Bronchial epithelial cell (primary cell): Measurements from ENCODE around the gene PIGV. TPM values are rescaled to one million over a fixed set of nuclear protein-coding genes. Genes with fewer than 3 reads are reported as not detected.
"Not testable (repeated sequence)": the region's sequence is repeated elsewhere in the genome, so short reads cannot be mapped to it uniquely, and the experiment has no call there.

ENCODE experiments used
- DNase-seq: peaks from one replicate; pipeline ENCODE4 v3.0.0-alpha.2; 2010; ENCODE audit warnings: low read depth
- FAIRE-seq: peaks from 2 replicates; lab custom pipeline; 2011; peaks lifted over from hg19 to GRCh38; lab: Jason Lieb, UNC
- H3K27me3 ChIP-seq: 2 replicates; pipeline ENCODE4 v1.5.1; 2011; ENCODE audit warnings: low read length; ENCODE audit not compliant: control insufficient read depth, insufficient read depth
- H3K36me3 ChIP-seq: 2 replicates; pipeline ENCODE4 v1.5.1; 2011; ENCODE audit warnings: low read length; ENCODE audit not compliant: control insufficient read depth, insufficient read depth
- H3K4me3 ChIP-seq: 2 replicates; pipeline ENCODE4 v1.5.1; 2011; ENCODE audit warnings: mild to moderate bottlenecking, low read depth, low read length, control low read depth
- total RNA-seq: library from RNA; depleted of rRNA; stranded (reverse); fragments of >200 nt; gene quantifications from 2 replicates; pipeline ENCODE4 v1.2.1, GENCODE V29; 2014
- TF ChIP-seq, protein P1 (sequence below): IDR thresholded peaks from 2 replicates; pipeline ENCODE4 v1.5.1; 2011; ENCODE audit warnings: mild to moderate bottlenecking, moderate library complexity, low read length, control low read depth, inconsistent platforms; ENCODE audit not compliant: insufficient read depth, severe bottlenecking

The PIGV gene
- total RNA-seq, 1 donor from 2014 or later, result 14.2 TPM

DNA sequence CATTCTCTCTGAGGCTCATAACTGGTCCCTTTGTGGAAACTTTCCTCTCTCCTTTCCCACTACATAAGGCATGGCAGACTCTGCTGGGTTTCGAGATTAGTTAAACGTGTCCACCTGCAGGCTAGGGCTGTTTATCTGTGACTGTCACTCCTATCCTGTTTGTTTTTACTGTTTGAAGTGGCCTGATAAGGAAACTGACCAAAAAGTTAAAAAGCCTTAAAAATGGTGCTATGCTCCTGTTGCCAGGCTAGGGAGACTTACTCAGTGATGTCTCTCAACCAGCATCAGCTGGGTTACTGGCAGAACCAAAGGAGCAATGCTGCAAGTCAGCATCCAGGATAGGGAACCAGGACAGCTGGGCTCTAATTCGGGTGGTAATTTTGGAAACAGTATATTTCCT, 3.9 kb downstream of the PIGV start:
- DNase-seq, result no peak
- FAIRE-seq, result no peak
- Histone ChIP-seq H3K27me3 (no peaks in the 10 kb centered on the region), H3K36me3 (peaks cover 8% of the 10 kb centered on the region), H3K4me3 (no peak overlapping the region)
- TF ChIP-seq, protein P1, sequence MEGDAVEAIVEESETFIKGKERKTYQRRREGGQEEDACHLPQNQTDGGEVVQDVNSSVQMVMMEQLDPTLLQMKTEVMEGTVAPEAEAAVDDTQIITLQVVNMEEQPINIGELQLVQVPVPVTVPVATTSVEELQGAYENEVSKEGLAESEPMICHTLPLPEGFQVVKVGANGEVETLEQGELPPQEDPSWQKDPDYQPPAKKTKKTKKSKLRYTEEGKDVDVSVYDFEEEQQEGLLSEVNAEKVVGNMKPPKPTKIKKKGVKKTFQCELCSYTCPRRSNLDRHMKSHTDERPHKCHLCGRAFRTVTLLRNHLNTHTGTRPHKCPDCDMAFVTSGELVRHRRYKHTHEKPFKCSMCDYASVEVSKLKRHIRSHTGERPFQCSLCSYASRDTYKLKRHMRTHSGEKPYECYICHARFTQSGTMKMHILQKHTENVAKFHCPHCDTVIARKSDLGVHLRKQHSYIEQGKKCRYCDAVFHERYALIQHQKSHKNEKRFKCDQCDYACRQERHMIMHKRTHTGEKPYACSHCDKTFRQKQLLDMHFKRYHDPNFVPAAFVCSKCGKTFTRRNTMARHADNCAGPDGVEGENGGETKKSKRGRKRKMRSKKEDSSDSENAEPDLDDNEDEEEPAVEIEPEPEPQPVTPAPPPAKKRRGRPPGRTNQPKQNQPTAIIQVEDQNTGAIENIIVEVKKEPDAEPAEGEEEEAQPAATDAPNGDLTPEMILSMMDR, result no peak

DNA sequence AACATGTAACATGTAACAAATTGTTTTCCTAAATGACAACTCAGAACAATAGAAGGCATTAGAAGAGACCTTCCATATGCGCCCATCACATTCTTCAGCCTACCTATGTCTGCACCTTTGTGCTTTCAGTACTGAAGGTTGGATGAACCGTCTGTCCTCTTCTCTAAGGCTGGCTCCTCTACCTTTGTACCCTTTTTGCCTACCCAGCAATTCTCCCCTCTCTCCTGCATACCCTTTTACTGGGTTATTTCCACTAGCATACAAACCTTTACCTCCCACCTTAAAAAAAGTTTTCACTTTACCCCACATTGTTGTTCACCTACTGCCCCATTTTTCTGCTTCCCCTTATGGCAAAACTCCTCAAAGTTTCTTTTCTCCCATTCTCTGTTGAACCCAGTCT, 5.2 kb downstream of the PIGV start:
- no peak overlapping the region for H3K4me3 ChIP-seq
- no peaks in the 10 kb centered on the region for H3K27me3 ChIP-seq
- TF ChIP-seq, protein P1, result no peak
- H3K36me3 ChIP-seq, result peaks cover 8% of the 10 kb centered on the region
- DNase-seq (no peak), FAIRE-seq (no peak)

DNA sequence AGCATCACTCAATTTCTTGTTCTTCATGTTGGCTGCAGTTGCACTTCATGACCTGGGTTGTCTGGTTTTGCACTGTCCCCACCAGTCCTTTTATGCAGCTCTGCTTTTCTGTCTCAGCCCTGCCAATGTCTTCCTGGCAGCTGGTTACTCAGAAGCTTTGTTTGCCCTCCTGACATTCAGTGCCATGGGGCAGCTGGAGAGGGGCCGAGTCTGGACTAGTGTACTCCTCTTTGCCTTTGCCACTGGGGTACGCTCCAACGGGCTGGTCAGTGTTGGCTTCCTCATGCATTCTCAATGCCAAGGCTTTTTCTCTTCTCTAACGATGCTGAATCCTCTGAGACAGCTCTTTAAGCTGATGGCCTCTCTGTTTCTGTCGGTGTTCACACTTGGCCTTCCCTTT, 6.6 kb downstream of the PIGV start:
- no peak for DNase-seq
- peaks cover 8% of the 10 kb centered on the region for H3K36me3 ChIP-seq
- TF ChIP-seq, protein P1, result no peak
- no peaks in the 10 kb centered on the region for H3K27me3 ChIP-seq
- no peak for FAIRE-seq
- H3K4me3 ChIP-seq, result no peak overlapping the region

DNA sequence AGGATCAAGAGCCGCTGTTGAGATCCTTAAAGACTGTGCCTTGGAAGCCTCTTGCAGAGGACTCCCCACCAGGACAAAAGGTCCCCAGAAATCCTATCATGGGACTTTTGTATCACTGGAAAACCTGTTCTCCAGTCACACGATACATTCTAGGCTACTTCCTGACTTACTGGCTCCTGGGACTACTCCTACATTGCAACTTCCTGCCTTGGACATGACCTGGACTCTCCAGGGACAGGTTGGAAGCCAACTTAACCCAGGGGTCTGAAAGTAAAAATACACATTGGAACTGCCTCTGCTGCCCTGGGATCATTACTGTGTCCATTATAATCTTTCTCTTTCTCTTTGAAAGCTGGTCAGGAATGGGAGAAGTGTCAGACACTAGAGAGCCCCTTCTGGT, 9.9 kb downstream of the PIGV start:
- TF ChIP-seq, protein P1, result no peak
- Histone ChIP-seq H3K27me3 (no peaks in the 10 kb centered on the region), H3K4me3 (no peak overlapping the region), H3K36me3 (peaks cover 8% of the 10 kb centered on the region)
- DNase-seq (no peak), FAIRE-seq (no peak)

DNA sequence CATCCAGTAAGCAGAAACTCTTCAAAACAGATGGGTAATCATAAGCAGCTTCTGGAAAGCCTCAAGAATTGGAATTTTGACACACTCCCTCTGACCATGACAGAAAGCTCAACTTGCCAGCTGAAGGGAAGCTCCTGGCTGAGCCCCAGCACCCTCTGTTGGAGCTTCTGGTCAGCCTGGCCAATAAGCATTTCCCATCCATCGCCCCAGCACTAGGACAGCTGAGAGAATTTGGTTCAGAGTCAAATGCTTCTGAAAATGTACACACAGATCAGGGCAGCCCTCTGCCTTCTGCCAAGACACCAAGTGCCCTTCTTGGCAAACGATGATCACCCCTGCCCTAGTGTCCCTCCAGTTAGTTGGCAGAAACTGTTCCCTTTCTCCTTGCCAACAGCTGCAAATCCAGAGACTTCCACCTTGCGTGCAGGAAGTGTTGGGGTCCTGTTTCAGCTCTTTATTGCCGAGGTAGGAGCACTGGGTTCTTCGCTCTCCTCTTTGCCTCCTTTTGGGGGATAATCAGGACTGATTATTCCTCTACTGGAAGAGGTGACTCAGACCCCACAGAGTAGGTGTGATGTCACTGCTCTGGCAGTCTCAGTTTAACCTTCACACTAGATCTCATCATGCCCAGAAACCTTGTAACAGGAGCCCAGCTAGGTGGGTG, 11.9 kb downstream of the PIGV start:
- DNase-seq, result peak; percentile 88
- no peak for FAIRE-seq
- TF ChIP-seq, protein P1, result no peak
- H3K36me3 ChIP-seq, result peaks cover 5% of the 10 kb centered on the region
- H3K4me3 ChIP-seq, result no peak overlapping the region
- H3K27me3 ChIP-seq, result no peaks in the 10 kb centered on the region

DNA sequence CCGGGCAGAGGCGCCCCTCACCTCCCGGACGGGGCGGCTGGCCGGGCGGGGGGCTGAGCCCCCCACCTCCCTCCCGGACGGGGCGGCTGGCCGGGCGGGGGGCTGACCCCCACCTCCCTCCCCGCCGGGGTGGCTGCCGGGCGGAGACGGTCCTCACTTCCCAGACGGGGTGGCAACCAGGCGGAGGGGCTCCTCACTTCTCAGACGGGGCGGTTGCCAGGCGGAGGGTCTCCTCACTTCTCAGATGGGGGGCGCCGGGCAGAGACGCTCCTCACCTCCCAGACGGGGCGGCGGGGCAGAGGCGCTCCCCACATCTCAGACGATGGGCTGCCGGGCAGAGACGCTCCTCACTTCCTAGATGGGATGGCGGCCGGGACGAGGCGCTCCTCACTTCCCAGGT, 16.2 kb downstream of the PIGV start:
- not testable (repeated sequence) for H3K27me3 ChIP-seq, H3K36me3 ChIP-seq, DNase-seq, FAIRE-seq, H3K4me3 ChIP-seq
